DMS153 treated with DMSO at 0.1 percent for 48 hours (cell line): ENCODE data around the gene EPHB6.

Experiments used
- DNase-seq: peaks from one replicate; lab custom pipeline; 2025; ENCODE audit not compliant: unreplicated experiment; lab: John Stamatoyannopoulos, UW

Gene EPHB6

GRCh38 chr7:142833174-142834048, 21.5 kb upstream of the EPHB6 start:
- no peak for DNase-seq

GRCh38 chr7:142835487-142835886, 19.4 kb upstream of the EPHB6 start:
- no peak for DNase-seq

- no peak for DNase-seq
These were observed 18.4 kb upstream of the EPHB6 start for GRCh38 chr7:142836426-142836825.

GRCh38 chr7:142838461-142839213, 16.2 kb upstream of the EPHB6 start:
- DNase-seq: no peak

GRCh38 chr7:142842251-142842766, 12.6 kb upstream of the EPHB6 start:
- DNase-seq: no peak

GRCh38 chr7:142847353-142847752, 7.5 kb upstream of the EPHB6 start:
- DNase-seq: no peak

GRCh38 chr7:142851269-142851668, 3.6 kb upstream of the EPHB6 start:
- no peak for DNase-seq

GRCh38 chr7:142851919-142852318, 3.0 kb upstream of the EPHB6 start:
- no peak for DNase-seq

- DNase-seq: peak; percentile 35
These were observed 1.0 kb upstream of the EPHB6 start for GRCh38 chr7:142853739-142854371.

GRCh38 chr7:142855114-142855743, 353 bp downstream of the EPHB6 start:
- no peak for DNase-seq

GRCh38 chr7:142855756-142856564, 1.1 kb downstream of the EPHB6 start:
- DNase-seq: no peak

- no peak for DNase-seq
These were observed 1.8 kb downstream of the EPHB6 start for GRCh38 chr7:142856565-142857245.

GRCh38 chr7:142857625-142858024, 2.7 kb downstream of the EPHB6 start:
- no peak for DNase-seq

- no peak for DNase-seq
These were observed 4.5 kb downstream of the EPHB6 start for GRCh38 chr7:142859411-142859810.

GRCh38 chr7:142859829-142860228, 5.0 kb downstream of the EPHB6 start:
- no peak for DNase-seq

GRCh38 chr7:142860968-142861367, 6.1 kb downstream of the EPHB6 start:
- DNase-seq: no peak

GRCh38 chr7:142862351-142862750, 7.5 kb downstream of the EPHB6 start:
- no peak for DNase-seq

GRCh38 chr7:142862786-142863400, 8.0 kb downstream of the EPHB6 start:
- no peak for DNase-seq
